ENCODE results near the gene NUFIP2.
"Not testable (repeated sequence)": the region's sequence is repeated elsewhere in the genome, so short reads cannot be mapped to it uniquely, and the experiment has no call there.

The NUFIP2 gene

DNA sequence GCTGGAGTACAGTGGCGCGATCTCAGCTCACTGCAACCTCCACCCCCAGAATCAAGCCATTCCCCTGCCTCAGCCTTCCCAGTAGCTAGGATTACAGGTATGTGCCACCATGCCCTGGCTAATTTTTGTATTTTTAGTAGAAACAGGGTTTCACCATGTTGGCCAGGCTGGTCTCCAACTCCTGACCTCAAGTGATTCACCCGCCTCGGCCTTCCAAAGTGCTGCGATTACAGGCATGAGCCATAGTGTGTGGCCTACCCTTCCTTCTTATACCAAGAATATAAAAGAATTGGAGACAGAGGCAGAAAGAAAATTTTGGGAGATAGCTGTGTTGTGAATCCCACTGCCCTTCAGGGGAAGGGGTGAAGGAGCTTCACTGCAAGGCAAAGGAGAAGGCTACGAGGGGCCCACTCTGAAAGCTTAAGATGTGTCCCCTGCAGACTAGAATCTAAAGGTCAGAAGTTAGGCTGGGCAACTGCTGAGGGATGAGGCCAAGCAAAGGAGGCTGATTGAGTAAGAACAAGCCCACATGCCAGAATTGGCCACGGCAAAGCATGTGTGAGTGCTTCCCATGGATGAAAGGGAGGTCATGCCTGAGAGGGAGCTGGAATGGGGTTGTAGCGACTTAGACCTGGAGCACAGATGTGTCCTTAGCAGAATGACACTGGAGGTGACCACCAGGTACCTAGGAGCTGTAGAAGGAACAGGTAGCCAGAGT is 55.7 kb downstream of the NUFIP2 start:
- DNase-seq = peak in 1 of 2 experiments; percentile 47

DNA sequence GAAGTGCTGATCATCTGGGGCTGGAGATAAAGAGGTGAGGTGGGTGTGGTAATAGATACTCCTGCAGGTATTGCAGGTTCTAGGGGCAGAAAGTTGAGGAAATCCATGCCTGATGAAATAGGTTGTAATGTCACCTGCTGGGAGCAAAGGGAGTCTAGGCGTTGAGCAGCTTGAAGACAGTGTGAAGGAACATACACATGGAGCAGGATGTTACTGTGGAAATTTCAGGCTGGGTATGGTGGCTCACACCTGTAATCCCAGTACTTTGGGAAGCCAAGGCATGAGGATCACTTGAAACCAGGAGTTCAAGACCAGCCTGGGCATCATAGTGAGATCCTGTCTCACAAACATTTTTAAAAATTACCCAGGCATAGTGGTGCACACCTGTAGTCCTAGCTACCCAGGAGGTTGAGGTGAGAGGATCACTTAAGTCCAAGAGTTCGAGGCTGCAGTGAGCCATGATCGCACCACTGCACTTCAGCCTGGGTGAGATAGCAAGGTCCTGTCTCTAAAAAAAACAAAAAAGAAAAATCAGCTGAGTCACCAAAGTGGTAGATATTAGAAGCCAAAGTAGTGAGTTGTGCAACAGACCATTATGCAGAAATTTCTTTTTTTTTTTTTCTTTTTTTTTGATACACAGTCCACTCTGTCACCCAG is 56.3 kb downstream of the NUFIP2 start:
- DNase-seq = peak; percentile 91 to 93

DNA sequence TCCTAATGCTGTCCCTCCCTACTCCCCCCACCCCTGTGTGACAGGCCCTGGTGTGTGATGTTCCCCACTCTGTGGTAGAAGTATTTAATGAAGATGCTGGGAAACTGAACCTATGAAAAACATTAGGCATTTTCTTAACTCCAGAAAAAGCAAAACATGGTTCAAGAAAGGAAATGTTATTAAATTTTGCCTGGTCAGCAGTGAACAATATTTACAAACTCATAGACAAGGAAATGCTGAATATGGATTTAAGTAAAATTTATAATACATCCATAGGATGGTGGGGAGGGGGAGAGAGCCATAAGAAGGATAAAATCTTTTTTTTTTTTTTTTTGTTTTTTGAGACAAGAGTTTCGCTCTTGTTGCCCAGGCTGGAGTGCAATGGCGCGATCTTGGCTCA is 58.0 kb downstream of the NUFIP2 start:
- DNase-seq = no peak

DNA sequence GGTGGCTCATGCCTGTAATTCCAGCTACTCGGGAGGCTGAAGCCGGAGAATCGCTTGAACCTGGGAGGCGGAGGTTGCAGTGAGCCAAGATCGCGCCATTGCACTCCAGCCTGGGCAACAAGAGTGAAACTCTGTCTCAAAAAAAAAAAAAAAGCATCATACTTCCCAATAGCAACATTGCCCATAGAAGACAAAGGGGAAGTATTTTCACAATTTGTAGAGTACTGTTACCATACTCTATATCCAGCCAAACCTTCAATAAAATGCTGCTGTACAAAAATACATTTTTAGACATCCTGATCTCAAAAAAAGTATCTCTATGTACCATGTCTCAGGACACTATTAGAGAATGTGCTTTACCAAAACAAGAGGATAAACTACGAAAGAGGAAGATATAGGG is 59.0 kb downstream of the NUFIP2 start:
- peak; percentile 34 to 44 for DNase-seq

DNA sequence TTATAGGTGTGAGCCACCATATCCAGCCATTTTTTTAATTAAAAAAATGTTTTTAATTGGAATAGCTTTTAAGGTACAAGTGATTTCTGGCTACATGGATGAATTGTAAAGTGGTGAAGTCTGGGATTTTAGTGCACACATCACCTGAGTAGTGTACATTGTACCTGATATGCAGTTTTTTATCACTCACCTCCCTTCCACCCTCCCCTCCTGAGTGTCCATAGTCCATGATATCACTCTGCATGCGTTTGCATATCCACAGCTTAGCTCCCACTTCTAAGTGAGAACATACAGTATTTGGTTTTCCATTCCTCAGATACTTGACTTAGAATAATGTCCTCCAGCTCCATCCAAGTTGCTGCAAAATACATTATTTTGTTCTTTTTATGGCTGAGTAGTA is 60.6 kb downstream of the NUFIP2 start:
- no peak for DNase-seq

DNA sequence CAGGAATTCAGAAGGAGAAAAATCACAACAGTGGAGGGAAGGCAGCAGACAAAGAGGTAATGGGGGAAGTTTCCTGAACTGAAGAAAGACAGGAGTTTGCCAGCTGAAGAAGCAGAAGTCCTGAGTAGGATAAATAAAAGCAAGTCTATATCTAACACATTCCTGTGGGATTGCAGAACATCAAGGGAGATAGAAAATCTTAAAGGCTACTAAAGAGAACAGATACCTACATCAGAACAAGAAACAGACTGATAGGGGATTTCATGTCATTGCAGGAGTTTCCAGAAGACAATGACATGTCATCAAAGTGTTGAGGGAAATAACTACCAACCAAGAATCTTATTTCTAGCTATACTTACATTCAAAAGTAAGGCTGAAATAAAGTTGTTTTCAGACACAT is 68.6 kb downstream of the NUFIP2 start:
- no peak for DNase-seq

DNA sequence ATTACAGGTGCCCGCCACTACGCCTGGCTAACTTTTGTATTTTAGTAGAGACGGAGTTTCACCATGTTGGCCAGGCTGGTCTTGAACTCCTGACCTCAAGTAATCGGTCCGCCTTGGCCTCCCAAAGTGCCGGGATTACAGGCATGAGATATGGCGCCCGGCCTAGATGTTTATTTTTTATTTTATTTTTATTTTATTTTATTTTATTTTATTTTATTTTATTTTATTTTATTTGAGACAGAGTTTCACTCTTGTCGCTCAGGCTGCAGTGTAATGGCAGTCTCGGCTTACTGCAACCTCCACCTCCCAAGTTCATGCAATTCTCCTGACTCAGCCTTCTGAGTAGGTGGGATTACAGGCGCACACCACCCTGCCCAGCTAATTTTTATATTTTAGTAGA is 72.6 kb downstream of the NUFIP2 start:
- DNase-seq = not testable (repeated sequence)

DNA sequence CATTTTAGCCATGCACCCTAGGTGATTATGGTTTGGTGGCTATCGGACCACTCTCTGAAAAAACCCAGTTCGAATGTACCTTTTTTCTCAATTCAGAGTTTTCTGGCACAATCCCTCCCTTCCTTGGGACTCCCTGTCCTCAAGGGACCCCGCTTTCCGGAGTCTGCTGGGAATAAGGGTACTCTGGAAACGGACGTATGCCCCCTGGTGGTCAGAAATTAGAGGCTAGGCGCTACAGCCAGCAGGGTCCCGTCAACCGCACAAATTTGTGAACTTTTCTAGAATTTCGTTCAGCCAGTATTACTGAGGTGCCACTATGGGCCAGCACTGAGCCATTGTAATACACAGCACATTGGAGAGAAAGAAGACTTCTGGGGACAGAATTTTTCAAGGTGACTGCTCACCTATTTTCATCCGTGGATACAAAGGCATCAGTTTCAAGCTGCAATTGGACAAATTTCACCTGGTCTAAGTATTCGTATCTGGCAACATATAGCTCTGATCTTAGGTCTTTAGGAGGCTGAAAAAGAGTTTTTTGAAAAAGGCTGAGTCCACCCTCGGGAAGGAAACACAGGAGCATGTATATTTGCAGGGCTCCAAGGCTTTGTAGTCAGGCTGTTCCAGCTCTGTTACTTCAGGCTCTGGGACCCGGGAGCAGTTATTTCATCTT is 74.4 kb downstream of the NUFIP2 start:
- DNase-seq = peak; percentile 86 to 91

DNA sequence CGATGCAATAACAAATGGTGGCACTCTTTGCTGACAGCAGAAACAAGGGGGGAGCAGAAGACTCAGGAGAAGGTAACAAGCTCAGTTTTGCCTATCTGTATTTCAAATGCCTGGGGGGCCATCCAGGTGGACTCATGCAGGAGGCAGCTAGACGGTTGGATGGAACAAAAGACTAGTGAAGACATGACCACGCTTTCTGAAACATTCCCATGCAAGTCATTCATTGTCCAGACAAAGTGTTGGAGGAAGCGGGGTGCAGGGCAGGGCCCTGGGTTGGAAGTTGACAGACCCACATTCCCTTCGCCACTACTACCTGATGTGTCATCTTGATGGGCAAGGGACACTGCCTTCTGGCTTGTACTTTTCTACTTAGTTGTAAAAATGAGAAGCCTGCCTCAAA is 77.1 kb downstream of the NUFIP2 start:
- DNase-seq = no peak

DNA sequence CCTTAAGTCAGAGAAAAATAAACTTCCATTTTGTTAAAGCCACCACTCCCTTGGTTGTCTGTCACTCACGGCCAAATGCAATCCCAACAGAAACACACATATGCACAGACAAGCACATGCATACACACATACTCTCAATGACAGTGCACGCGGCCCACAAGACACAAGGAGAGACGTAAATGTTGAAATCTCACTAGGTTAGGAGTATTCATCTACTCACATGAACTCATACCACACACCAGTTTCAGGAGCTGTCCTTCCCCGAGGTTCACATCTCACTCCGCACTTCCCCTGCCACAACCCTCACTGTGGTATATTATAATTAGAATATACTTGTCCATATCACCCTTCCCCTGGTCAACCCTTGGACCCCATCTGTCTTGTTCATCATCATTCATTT is 77.8 kb downstream of the NUFIP2 start:
- no peak for DNase-seq

DNA sequence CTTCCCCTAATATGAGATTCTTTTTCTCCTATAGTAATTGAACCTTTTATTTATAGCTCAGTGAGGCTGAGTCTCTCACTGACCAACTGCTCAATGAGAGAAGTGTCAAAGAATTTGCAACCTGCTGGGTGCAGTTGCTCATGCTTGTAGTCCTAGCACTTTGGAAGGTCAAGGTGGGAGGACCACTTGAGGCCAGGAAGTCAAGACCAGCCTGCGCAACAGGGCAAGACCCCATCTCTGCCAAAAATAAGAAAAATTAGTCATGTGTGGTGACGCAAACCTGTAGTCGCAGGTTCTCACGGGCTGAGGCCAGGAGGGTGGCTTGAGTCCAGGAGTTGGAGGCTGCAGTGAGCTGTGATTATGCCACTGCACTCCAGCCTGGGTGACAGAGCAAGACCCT is 78.2 kb downstream of the NUFIP2 start:
- no peak for DNase-seq

DNA sequence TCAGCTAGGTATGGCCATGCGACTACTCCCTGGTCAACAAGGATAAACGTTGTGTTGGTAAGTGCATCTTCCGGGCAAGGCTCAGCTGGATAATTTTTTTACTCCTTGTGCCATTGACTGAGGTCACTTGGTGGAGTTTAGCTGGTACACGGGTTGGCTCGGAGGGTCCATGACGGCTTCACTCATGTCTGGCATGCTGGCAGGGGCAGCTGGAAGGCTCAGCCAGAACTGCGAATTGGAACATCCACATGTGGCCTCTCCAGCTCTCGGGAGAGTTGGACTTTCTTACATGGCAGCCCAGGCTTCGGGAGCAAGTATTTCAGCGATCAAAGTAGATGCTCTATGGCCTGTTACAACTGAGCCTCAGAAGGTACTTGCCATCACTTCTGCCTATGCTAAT is 78.8 kb downstream of the NUFIP2 start:
- no peak for DNase-seq

DNA sequence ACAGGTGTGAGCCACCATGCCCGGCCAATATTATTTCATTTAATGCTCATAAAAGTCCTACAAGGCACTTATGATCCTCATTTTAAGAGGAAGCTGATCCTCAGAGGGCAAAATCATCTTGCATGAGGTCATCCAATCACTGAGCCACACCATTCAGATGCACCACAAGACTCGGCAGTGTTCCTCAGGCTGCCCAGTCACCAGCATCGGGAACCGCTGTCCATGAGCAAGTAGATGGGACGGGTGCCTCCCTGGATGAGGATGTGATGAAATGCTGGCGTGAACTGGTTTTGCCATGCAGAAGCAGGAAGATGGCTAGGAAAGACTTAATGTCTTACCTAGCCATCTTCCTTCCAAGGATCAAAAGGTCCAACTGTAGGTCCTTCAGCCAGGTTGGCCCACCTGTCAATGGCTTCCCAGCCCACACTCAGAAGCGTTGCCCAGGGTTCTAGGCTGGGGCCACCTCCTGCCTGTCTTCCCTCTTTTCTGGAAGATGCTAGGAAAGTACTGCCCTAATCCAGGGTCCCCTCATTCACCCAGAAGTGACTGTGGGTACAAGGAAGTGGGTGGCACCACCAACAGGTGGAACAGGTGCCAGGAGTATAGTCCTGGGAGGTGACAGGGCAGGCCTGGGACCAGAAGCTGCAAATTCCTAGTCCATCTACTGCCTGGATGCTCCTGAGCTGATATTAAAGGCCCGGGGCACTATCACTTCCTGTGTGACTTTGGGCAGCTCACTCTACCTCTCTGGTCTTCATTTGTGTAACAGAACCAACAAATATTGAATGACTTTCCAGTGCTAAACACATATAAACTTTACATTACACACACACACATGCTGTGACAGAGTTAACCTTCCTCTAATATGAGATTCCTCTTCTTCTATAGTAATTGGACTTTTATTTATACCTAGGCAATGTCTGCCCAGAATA is 79.5 kb downstream of the NUFIP2 start:
- no peak for DNase-seq

DNA sequence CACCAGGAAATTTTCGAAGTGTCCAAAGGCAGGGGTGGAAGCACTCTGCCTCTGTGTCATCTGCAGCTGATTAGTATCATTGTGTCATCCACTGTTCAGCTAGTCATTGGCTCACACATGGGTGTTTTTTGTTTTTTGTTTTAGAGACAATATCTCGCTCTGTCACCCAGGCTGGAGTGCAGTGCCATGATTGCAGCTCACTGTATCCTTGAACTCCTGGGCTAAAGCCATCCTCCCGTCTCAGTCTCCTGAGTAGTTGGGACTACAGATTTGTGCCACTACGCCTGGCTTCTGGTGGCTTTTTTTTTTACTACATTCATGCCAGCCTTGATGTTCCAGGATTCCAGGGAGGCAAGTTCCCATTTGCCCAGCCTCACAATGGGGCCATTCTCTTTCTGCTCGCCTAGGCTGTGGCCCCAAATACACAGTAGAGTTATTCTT is 81.2 kb downstream of the NUFIP2 start:
- DNase-seq = no peak

DNA sequence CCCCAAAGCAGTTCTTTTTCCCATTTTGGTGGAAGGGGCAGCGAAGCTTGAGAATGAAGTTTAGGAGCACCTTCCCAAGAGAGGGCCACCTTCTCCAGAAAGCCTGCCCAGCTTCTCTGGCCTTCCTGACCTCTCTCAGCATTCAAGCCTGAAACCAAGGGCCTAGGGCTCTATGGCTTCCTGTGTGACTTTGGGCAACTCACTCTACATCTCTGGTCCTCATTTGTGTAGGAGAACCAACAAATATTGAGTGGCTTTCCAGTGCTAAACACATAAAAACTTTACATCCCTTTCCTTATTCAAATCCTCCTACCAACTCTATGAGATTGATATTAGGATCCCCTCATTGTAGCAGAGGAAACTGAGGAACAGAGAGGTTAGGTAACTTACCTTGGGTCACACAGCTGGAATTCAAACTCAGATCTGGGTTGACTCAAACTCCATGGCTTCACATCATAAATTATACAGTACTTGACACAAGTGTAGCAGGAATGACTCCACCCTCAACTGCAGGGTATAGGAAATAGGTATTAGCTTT is 81.8 kb downstream of the NUFIP2 start:
- no peak for DNase-seq

DNA sequence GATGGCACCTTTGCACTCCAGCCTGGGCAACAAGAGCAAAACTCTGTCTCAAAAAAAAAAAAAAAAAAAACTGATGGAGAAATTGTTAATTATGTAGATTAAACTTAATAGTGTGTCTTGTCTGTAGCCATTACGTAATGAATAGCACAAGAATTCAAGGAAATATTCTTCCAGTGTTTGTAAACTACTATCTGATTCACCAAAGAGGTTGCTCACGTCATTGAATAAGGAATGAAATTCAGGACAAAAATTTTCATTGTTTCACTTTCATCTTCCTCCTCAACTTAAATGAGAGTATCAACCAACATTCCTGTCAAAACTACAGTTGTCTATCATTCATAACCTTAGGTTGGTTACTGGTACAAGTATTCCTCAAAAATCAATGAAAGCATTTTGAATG is 83.1 kb downstream of the NUFIP2 start:
- no peak for DNase-seq

DNA sequence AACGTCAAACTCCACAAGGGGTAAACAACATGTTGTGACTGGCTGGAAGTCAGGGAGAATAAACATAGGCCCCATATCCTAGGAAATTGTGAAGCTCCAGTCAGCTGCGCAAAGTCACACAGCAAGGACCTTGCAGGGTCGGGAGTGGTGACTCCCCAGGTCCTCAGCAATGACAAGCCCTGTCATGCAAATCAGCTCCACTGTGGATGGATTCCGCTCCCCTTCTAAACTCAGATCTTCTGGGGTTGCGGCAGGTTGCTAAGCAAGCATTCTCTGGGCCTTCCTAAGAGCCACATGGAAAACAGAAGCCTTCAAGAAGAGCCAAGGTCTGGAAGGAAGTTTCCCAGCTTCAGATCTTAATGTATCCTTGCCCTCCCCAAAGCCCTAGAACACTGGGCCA is 84.9 kb downstream of the NUFIP2 start:
- DNase-seq = no peak

DNA sequence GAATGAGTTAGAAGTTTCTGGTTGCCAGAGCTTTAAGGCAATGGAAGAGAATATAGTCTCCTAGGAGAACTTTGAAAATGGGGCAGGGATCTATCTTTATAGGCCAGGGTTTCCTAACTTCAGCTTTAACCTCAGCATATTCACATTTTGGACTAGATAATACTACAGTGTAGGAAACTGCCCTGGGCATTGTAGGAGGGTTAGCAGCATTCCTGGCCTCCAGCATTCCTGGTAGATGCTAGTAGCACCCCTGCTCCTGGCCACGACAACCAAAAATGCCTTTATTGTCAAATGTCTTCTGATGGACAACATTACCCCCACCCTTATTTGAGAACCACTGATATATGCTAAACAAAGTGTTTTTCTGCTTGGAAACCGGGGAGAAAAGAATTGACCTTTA is 86.0 kb downstream of the NUFIP2 start:
- no peak for DNase-seq

Measured in AML-193 (cell line).